ENCODE measurements around the gene LRRIQ3. TPM values are rescaled to one million over a fixed set of nuclear protein-coding genes. Genes with fewer than 3 reads are reported as not detected.

LRRIQ3 gene
- total and polyA plus RNA-seq, 10 of the 15 experiments (the other 5 are each of a cell fraction or from before 2014, with no cell fraction given), result 1.1 to 5.1 (median 2.7) TPM

DNA sequence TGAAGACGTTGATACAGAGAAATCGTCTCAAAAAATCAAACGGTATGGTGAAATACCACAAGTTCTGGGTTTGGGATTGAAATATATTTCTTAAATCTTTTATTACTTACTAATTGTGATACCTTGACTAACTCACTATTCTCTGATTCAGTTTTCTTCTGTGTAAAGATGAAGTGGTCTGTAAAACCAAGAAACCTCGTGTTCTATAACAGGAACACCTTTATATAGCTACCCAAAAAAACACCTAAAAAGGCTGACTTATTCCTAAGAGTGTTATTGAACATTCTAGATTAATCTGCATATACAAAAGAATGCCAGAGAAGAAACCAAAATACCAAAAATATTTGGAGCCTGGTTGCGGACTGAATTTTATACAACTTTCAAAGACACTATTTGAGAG lies 721 bp downstream of the LRRIQ3 start:
- intact Hi-C loops (cut with micrococcal nuclease; ENCODE audit: unreplicated experiment) (loop anchor here (5.0 to 10.0 kb wide), 2 partner anchors 495 to 538 kb away; partner anchors contain the start of genes CRYZ and TYW3), in situ Hi-C loops (cut with MboI) (loop anchor here (5.0 kb wide), 1 partner anchor 535 kb away; the partner anchor contains the start of genes CRYZ and TYW3)
- ATAC-seq (peak; percentile 12; the same call in 1 of the 3 replicates), DNase-seq (ENCODE audit: low read depth, low spot score) (no peak), FAIRE-seq (no peak)
- BruUV-seq (replicated peaks), result no TSS peak
- H3K27me3 ChIP-seq (replicated peaks in 1 of 2; ENCODE audit: control insufficient read depth in 2 of 2, insufficient read depth in 2 of 2, low read length in 1 of 2), result no peaks in the 10 kb centered on the region
- ChIA-PET POLR2A (no interaction called here), CTCF (interaction anchor here (1.2 kb wide), 1 partner anchor 16 kb away, joined by 3 read pairs; no protein-coding TSS in a partner anchor), RAD21 (ENCODE audit: unreplicated experiment) (no interaction called here), SMC1A (ENCODE audit: uncharacterized antibody, unreplicated experiment) (interaction anchor here (0.7 kb wide), 1 partner anchor 551 kb away, joined by 3 read pairs; no protein-coding TSS in a partner anchor)
- H2AFZ ChIP-seq (ENCODE audit: control insufficient read depth, low read depth, low read length), result peak overlapping the region; percentile 100
- under 1% methylated on average over 5 of the region's 5 CpGs for WGBS (ENCODE audit: insufficient coverage, insufficient replicate concordance, low lambda C conversion rate, missing lambda C conversion rate)
- H3K27ac ChIP-seq (ENCODE audit: control insufficient read depth, insufficient read depth), result peak overlapping the region; percentile 72; the same call in 1 of the 2 replicates
- H3K36me3 ChIP-seq (ENCODE audit: control insufficient read depth in 2 of 2, insufficient read depth in 2 of 2, low read length in 1 of 2), result no peaks in the 10 kb centered on the region
- peak overlapping the region; percentile 73 for H3K9ac ChIP-seq (ENCODE audit: control insufficient read depth, insufficient read depth, low read length)
- no peaks in the 10 kb centered on the region for H3K9me3 ChIP-seq (replicated peaks; ENCODE audit: control insufficient read depth, insufficient read depth, low read length)
- TF ChIP-seq MEF2A (IDR thresholded peaks at IDR 0.05; ENCODE audit: insufficient read depth, low read depth, low read length) (peak; percentile 69), MTA3 (IDR thresholded peaks at IDR 0.05; ENCODE audit: borderline replicate concordance, low read length) (no peak), TARDBP (IDR thresholded peaks at IDR 0.05; ENCODE audit: borderline replicate concordance) (no peak), NFIC (IDR thresholded peaks at IDR 0.05; ENCODE audit: low read depth, low read length) (peak; percentile 57; the same call in 1 of the 2 replicates), RUNX3 (IDR thresholded peaks at IDR 0.05; ENCODE audit: low read length) (peak; percentile 57), PML (IDR thresholded peaks at IDR 0.05; ENCODE audit: low read length) (0 out of 2 replicates have a peak, but pooled peaks have one; percentile 6)
- no peaks in the 10 kb centered on the region for H4K20me1 ChIP-seq (ENCODE audit: control insufficient read depth, insufficient read depth)
- no peaks in the 10 kb centered on the region for H3K79me2 ChIP-seq (ENCODE audit: control insufficient read depth, insufficient read depth, low read length)
- H3K4me1 ChIP-seq (ENCODE audit: control insufficient read depth, insufficient read depth, low read length), result 0 out of 2 replicates have a peak, but pooled peaks cover 5% of the 10 kb centered on the region
- H3K4me2 ChIP-seq (ENCODE audit: control insufficient read depth, insufficient read depth), result peak overlapping the region; percentile 88
- peak overlapping the region; percentile 82 for H3K4me3 ChIP-seq

- Histone ChIP-seq H2AFZ (ENCODE audit: control insufficient read depth, low read depth, low read length) (no peak overlapping the region), H3K9ac (ENCODE audit: control insufficient read depth, insufficient read depth, low read length) (no peak overlapping the region), H3K4me3 (no peak overlapping the region), H3K27me3 (replicated peaks in 1 of 2; ENCODE audit: control insufficient read depth in 2 of 2, insufficient read depth in 2 of 2, low read length in 1 of 2) (no peaks in the 10 kb centered on the region), H4K20me1 (ENCODE audit: control insufficient read depth, insufficient read depth) (no peaks in the 10 kb centered on the region), H3K4me1 (ENCODE audit: control insufficient read depth, insufficient read depth, low read length) (0 out of 2 replicates have a peak, but pooled peaks cover 5% of the 10 kb centered on the region), H3K79me2 (ENCODE audit: control insufficient read depth, insufficient read depth, low read length) (no peaks in the 10 kb centered on the region), H3K36me3 (ENCODE audit: control insufficient read depth in 2 of 2, insufficient read depth in 2 of 2, low read length in 1 of 2) (no peaks in the 10 kb centered on the region), H3K9me3 (replicated peaks; ENCODE audit: control insufficient read depth, insufficient read depth, low read length) (no peaks in the 10 kb centered on the region), H3K27ac (ENCODE audit: control insufficient read depth, insufficient read depth) (no peak overlapping the region), H3K4me2 (ENCODE audit: control insufficient read depth, insufficient read depth) (no peak overlapping the region)
- SMC1A ChIA-PET (ENCODE audit: uncharacterized antibody, unreplicated experiment), result interaction anchor here (0.5 kb wide), 1 partner anchor 118 kb away, joined by 3 read pairs; no protein-coding TSS in a partner anchor
- no TSS peak for BruUV-seq (replicated peaks)
- RAD21 ChIA-PET (ENCODE audit: unreplicated experiment), result no interaction called here
- no peak for TF ChIP-seq RELB (IDR thresholded peaks at IDR 0.05; ENCODE audit: low read depth)
- no peak for TF ChIP-seq ATF7 (IDR thresholded peaks at IDR 0.05; ENCODE audit: low read depth)
- no peak for TF ChIP-seq IKZF1 (conservative IDR thresholded peaks at IDR 0.05)
- TF ChIP-seq, protein P1, sequence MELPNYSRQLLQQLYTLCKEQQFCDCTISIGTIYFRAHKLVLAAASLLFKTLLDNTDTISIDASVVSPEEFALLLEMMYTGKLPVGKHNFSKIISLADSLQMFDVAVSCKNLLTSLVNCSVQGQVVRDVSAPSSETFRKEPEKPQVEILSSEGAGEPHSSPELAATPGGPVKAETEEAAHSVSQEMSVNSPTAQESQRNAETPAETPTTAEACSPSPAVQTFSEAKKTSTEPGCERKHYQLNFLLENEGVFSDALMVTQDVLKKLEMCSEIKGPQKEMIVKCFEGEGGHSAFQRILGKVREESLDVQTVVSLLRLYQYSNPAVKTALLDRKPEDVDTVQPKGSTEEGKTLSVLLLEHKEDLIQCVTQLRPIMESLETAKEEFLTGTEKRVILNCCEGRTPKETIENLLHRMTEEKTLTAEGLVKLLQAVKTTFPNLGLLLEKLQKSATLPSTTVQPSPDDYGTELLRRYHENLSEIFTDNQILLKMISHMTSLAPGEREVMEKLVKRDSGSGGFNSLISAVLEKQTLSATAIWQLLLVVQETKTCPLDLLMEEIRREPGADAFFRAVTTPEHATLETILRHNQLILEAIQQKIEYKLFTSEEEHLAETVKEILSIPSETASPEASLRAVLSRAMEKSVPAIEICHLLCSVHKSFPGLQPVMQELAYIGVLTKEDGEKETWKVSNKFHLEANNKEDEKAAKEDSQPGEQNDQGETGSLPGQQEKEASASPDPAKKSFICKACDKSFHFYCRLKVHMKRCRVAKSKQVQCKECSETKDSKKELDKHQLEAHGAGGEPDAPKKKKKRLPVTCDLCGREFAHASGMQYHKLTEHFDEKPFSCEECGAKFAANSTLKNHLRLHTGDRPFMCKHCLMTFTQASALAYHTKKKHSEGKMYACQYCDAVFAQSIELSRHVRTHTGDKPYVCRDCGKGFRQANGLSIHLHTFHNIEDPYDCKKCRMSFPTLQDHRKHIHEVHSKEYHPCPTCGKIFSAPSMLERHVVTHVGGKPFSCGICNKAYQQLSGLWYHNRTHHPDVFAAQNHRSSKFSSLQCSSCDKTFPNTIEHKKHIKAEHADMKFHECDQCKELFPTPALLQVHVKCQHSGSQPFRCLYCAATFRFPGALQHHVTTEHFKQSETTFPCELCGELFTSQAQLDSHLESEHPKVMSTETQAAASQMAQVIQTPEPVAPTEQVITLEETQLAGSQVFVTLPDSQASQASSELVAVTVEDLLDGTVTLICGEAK (IDR thresholded peaks at IDR 0.05; ENCODE audit: borderline replicate concordance), result peak; percentile 52; the same call in 1 of the 2 replicates
- TF ChIP-seq SIN3A (IDR thresholded peaks at IDR 0.05; ENCODE audit: low read depth, low read length), result no peak
- no peak for TF ChIP-seq ZNF217 (IDR thresholded peaks at IDR 0.05)
- CTCF ChIA-PET, result no interaction called here
- in situ Hi-C loops (cut with MboI) (loop anchor here (5.0 kb wide), 1 partner anchor 537 kb away; the partner anchor contains the start of genes CRYZ and TYW3), intact Hi-C loops (cut with micrococcal nuclease; ENCODE audit: unreplicated experiment) (loop anchor here (5.0 to 10.0 kb wide), 2 partner anchors 497 to 539 kb away; partner anchors contain the start of genes CRYZ and TYW3)
- DNase-seq (ENCODE audit: low read depth, low spot score), result no peak
- POLR2A ChIA-PET, result no interaction called here
- no peak for ATAC-seq
- no peak for FAIRE-seq
These were observed 2.6 kb downstream of the LRRIQ3 start for GRCh38 chr1:74195339-74195738.
